Osteoblast (primary cell): Measurements from ENCODE around the gene UBASH3A. TPM values are rescaled to one million over a fixed set of nuclear protein-coding genes. Genes with fewer than 3 reads are reported as not detected.
"Not testable (repeated sequence)": the region's sequence is repeated elsewhere in the genome, so short reads cannot be mapped to it uniquely, and the experiment has no call there.

Experiments used
- DNase-seq: peaks from one replicate; pipeline ENCODE4 v3.0.0; 2011; ENCODE audit warnings: low spot score, mixed read lengths; ENCODE audit not compliant: insufficient read length; ENCODE audit errors: missing footprints
- H2AFZ ChIP-seq: 2 replicates; pipeline ENCODE4 v1.6.0; 2011; ENCODE audit warnings: mild to moderate bottlenecking, low read length
- H3K27ac ChIP-seq: 2 replicates; pipeline ENCODE4 v1.5.1; 2011; ENCODE audit warnings: mild to moderate bottlenecking, low read depth, low read length, moderate library complexity
- H3K27me3 ChIP-seq: 2 replicates; pipeline ENCODE4 v1.6.0; 2012; ENCODE audit warnings: mild to moderate bottlenecking, control low read depth, inconsistent platforms, low read length, moderate library complexity; ENCODE audit not compliant: insufficient read depth
- H3K36me3 ChIP-seq: 2 replicates; pipeline ENCODE4 v1.5.1; 2011; ENCODE audit warnings: mild to moderate bottlenecking, low read length, control low read depth, moderate library complexity; ENCODE audit not compliant: insufficient read depth
- H3K4me1 ChIP-seq: 2 replicates; pipeline ENCODE4 v1.5.1; 2011; ENCODE audit warnings: mild to moderate bottlenecking, low read length, control low read depth, moderate library complexity; ENCODE audit not compliant: insufficient read depth
- H3K4me2 ChIP-seq: 2 replicates; pipeline ENCODE4 v1.6.0; 2011; ENCODE audit warnings: mild to moderate bottlenecking, low read length; ENCODE audit not compliant: insufficient read depth
- H3K4me3 ChIP-seq: fragments of 200-600 bp; sonication (generic); 3 replicates; pipeline ENCODE4 v1.5.1; 2012; ENCODE audit warnings: mild to moderate bottlenecking, low read length, inconsistent platforms; ENCODE audit not compliant: insufficient read depth
- H3K79me2 ChIP-seq: 2 replicates; pipeline ENCODE4 v1.6.0; 2012; ENCODE audit warnings: mild to moderate bottlenecking, low read length, control low read depth, inconsistent platforms; ENCODE audit not compliant: insufficient read depth
- H3K9me3 ChIP-seq: 2 replicates; pipeline ENCODE4 v1.5.1; 2011; ENCODE audit warnings: low read depth, low read length, control low read depth
- H4K20me1 ChIP-seq: 2 replicates; pipeline ENCODE4 v1.6.0; 2012; ENCODE audit warnings: mild to moderate bottlenecking, low read length, control low read depth; ENCODE audit not compliant: insufficient read depth
- CTCF ChIP-seq: IDR thresholded peaks from 2 replicates; pipeline ENCODE4 v1.5.1; 2011; ENCODE audit warnings: mild to moderate bottlenecking, low read depth, low read length, moderate library complexity; ENCODE audit errors: extremely low read depth
- total RNA-seq: library from RNA; depleted of rRNA; stranded (reverse); fragments of >200 nt; gene quantifications from 2 replicates; pipeline ENCODE4 v1.2.3, GENCODE V29; 2012

UBASH3A gene
- total RNA-seq, 1 donor = not detected

GRCh38 chr21:42469272-42469671 is 65.6 kb downstream of the UBASH3A start:
- H4K20me1 ChIP-seq = no peaks in the 10 kb centered on the region
- H3K9me3 ChIP-seq = no peaks in the 10 kb centered on the region
- H3K36me3 ChIP-seq = no peaks in the 10 kb centered on the region
- H2AFZ ChIP-seq = no peak overlapping the region
- no peak for DNase-seq
- H3K4me2 ChIP-seq = no peak overlapping the region
- H3K27ac ChIP-seq = no peak overlapping the region
- no peaks in the 10 kb centered on the region for H3K79me2 ChIP-seq
- no peak overlapping the region for H3K4me3 ChIP-seq
- H3K27me3 ChIP-seq = peaks cover 7% of the 10 kb centered on the region
- TF ChIP-seq CTCF = no peak
- peaks cover 4% of the 10 kb centered on the region for H3K4me1 ChIP-seq

DNA sequence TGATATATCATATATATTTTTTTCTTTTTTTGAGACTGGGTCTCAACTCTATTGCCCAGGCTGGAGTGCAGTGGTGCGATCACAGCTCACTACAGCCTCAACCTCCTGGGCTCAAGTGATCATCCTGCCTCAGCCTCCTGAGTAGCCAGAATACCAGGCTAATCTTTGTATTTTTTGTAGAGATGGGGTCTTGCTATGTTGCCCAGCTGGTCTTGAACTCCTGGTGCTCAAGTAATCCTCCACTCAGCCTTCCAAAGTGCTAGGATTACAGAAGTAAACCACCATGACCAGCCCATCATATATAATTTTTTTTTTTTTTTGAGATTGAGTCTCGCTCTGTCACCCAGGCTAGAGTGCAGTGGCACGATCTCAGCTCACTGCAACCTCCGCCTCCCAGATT is 66.0 kb downstream of the UBASH3A start:
- H3K4me1 ChIP-seq, H3K36me3 ChIP-seq, H3K27me3 ChIP-seq, H4K20me1 ChIP-seq, H3K27ac ChIP-seq, H3K4me3 ChIP-seq, H2AFZ ChIP-seq, H3K4me2 ChIP-seq, DNase-seq, H3K79me2 ChIP-seq, H3K9me3 ChIP-seq: not testable (repeated sequence)

DNA sequence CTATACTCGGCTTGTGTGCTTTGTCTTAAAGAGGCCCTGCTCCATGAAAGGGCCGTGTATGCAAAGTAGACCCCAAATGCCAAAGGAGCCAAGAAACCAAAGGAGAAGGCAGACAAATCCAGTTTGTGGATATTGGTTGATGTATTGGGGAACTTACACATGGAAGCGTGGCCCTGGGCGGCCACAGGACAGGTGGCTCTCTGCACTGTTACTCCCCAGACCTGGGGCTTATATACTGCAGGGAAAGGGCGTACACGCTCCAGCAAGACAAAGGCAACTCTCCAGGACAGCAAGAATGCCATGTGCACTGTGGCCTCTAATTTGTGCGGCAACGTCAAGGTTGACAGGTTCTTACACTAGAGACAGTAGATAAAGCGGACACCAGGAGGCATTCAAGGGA is 67.5 kb downstream of the UBASH3A start:
- Histone ChIP-seq H4K20me1 (no peaks in the 10 kb centered on the region), H3K4me1 (peaks cover 4% of the 10 kb centered on the region), H2AFZ (no peak overlapping the region), H3K4me2 (no peak overlapping the region), H3K36me3 (no peaks in the 10 kb centered on the region), H3K79me2 (no peaks in the 10 kb centered on the region), H3K9me3 (no peaks in the 10 kb centered on the region), H3K4me3 (no peak overlapping the region), H3K27me3 (peaks cover 7% of the 10 kb centered on the region), H3K27ac (no peak overlapping the region)
- DNase-seq = no peak
- TF ChIP-seq CTCF = no peak

- Histone ChIP-seq H3K27me3 (peaks cover 7% of the 10 kb centered on the region), H4K20me1 (no peaks in the 10 kb centered on the region), H3K36me3 (no peaks in the 10 kb centered on the region), H3K4me2 (no peak overlapping the region), H3K79me2 (no peaks in the 10 kb centered on the region), H3K4me1 (peaks cover 4% of the 10 kb centered on the region), H3K9me3 (no peaks in the 10 kb centered on the region), H3K27ac (no peak overlapping the region), H2AFZ (no peak overlapping the region), H3K4me3 (no peak overlapping the region)
- TF ChIP-seq CTCF = no peak
- DNase-seq = no peak
Measured at GRCh38 chr21:42471716-42472330, 68.1 kb downstream of the UBASH3A start.
